SK-MEL-5 (cell line): ENCODE data around the gene HOXA10. TPM values are rescaled to one million over a fixed set of nuclear protein-coding genes. Genes with fewer than 3 reads are reported as not detected.
A peak's percentile ranks its signal among the peaks of the same experiment; 100 is the strongest.

ENCODE experiments used
- DNase-seq: peaks from one replicate; pipeline ENCODE4 v3.0.0-alpha.2; 2016; ENCODE audit warnings: low read depth, low spot score
- in situ Hi-C: cut with HindIII; loops from 2 replicates; pipeline ENCODE4 v1.10.0; 2016; ENCODE audit warnings: low sequenced_read_pairs, high pct_unique_total_duplicates, low pct_unique_long_range_greater_than_20kb
- total RNA-seq: library from RNA; depleted of rRNA; stranded (reverse); fragments of >200 nt; shearing (Covaris generic); gene quantifications from 2 replicates; pipeline ENCODE4 v1.2.3, GENCODE V29; 2014

The HOXA10 gene
- total RNA-seq, 1 experiment from 2014 or later: not detected

GRCh38 chr7:27197137-27198042 lies 23.3 kb upstream of the HOXA10 start:
- in situ Hi-C loops: no loop called here

DNA sequence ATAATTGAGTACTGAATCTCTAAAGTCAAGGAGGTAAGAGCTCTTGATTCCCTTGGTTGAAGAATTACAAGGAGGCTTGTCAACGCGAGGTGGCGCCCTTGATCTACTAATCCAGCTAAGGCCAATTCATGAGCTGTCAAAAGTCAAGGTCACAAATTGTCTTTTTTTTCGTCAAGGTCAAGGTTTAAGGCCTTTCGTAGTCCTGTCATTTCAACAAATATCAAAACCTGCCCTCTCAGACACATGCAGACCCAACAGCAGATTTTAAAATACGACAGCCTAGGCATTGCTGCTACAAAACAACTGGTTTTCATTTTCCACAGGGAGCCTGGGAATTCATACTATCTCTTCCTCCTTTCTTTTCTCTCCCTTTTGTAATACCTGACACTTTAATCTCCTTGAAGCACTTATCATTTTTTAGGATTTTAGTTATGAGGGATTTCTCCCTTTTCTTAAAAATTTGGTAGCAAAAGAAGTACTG lies 22.2 kb upstream of the HOXA10 start:
- in situ Hi-C loops: no loop called here

More at GRCh38 chr7:27197137-27198042, 23.3 kb upstream of the HOXA10 start:
- DNase-seq: no peak

DNA sequence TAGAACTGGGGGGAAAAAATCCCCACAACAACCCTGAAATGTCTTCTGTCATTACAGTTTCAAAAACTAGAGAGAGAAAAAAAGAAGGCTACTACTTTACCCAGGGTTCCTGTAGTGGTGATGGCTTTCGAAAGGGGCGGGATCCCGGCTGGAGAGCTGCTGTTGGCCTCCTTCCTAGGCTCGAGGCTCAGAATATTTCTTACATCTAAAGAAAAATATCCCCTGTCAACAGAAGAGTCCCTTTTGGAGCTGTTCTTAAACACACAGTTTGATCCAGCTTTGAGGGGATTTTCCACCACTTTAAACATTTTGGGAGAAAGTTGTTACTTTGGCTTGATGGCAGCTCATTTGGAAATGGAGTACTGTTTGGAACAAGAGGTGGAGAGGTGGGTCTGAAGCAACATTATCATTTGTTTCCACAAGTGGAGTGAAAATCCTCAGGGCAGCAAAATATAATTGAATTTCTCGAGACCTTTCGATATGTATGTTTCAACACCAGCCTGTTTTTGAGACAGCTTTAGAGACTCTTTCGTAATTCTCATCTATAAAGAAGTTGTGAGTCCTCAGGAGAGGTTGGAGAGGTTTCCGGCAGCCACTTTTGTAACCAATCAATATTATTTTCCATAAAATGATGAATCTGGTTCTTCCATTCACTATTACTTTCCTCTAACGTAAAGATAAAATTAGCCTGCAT lies 20.7 kb upstream of the HOXA10 start:
- DNase-seq: no peak
- in situ Hi-C loops: no loop called here

More for the DNA sequence above, 22.2 kb upstream of the HOXA10 start:
- DNase-seq: peak; percentile 89

DNA sequence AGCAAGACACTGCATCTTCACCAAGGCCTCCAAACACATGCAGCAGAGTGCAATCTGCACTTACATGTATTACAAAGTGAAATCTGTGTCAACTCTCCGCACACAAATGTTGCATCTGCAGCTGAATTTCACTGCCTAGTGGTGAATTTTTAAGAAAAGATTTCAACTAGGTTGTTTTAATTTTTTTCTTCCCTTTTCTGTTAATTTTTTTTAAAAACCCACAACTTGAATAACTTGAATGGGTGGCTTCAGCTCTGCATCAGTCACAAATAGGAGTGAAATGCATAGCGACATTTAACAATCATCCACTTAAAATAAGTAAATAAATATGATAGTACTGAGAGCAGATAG lies 19.9 kb upstream of the HOXA10 start:
- in situ Hi-C loops: no loop called here
- no peak for DNase-seq

- DNase-seq: no peak
- in situ Hi-C loops: no loop called here
Observed at GRCh38 chr7:27193335-27194001, 19.3 kb upstream of the HOXA10 start.

GRCh38 chr7:27192546-27193334 lies 18.6 kb upstream of the HOXA10 start:
- in situ Hi-C loops: no loop called here
- DNase-seq: no peak

DNA sequence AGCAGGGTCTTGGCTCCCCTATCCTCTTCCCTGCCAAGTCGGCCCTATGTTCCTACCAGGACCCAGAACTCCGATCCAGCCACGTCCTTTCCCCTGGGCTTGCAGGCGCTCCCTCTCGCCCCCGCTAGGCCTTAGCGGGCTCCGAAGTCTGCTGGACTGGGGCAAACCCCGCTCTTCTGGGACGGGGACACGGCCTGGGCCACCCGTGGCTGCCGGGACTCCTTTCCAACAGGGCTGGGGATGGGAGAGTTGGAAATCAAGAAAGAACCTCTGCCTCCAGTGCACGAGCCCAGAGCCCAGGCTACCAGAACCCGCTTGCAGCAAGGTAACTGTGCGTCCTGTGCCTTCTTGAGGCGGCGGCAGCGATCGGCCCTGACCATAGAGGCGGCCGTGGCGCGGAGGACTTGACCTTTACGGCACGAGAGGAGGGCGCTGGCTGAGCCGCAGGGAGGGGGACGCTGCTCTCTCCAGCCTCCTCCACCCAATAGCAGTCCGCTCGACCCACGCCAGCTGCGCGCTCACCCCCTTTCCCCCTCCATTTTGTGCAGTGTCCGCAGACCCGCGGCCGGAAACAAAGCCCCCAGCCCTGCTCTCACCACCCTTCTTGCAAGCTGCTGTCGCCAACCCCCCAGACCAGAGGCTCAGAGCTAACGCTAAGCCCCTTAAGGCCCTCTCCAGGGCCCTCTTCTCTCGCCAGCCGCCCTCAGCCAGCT lies 17.9 kb upstream of the HOXA10 start:
- in situ Hi-C loops: no loop called here
- no peak for DNase-seq

DNA sequence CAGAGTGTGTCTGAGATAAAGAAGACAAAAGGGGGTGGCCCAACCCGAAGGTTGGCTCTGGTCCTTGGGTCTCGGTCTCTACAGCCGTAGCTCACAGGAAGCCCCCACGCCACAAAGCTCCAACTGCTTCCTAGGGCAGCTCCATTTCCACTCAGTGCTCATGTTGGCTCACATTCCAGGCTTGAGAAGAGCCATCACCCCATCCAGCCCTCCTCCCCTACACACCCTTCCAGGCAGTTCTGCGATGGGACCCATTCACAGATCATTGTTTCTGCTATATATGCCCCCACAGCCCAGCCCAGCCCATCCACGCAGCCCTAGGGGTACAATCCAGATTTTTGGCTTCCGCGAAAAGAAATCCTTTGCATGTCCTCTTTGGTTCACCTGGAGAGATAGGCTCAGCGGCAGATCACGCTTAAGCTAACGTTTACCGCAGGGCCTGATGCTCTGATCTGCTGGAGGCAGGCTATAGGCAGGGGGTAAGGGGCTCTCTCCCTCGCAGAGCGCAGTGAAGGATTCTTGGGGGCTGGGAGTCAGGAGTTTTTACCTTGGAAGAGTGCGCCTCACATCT lies 17.1 kb upstream of the HOXA10 start:
- DNase-seq: no peak
- in situ Hi-C loops: no loop called here

DNA sequence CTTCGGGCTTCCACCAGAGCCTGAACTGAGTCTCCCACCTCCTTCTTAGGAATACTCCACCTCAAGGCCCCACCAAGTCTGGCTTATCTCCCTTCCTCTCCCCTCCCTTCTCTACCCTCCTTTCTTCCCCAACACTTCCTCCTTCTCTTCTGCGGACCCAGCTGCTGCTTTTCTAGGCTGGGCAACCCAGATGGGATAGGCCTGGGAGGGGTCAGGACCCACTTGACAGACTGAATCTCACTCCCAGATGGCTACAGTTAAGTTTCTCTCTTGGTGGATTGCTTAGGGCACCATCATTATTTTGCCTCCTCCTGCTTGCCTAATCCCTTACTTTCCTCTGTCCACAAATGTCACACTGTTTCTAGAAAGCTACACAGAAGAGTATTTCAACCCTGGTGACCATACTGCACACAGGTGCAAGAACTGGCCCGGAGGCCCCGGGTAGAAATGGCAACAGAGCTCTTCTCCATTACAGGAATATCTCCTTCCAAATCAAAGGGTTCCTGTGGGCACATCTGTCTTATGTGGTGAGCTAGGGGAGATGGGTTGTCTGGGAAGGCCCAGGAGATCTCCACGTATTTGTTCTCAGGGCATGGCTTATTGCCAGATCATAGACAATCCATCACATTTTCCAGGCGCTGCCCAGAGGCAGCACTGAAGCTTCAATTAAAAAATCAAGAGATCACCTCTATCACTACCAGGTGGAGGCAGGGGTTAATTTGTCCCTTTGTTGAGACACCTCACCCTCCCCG lies 16.1 kb upstream of the HOXA10 start:
- no peak for DNase-seq
- in situ Hi-C loops: no loop called here

- no peak for DNase-seq
- in situ Hi-C loops: no loop called here
Observed at GRCh38 chr7:27189295-27189996, 15.3 kb upstream of the HOXA10 start.

DNA sequence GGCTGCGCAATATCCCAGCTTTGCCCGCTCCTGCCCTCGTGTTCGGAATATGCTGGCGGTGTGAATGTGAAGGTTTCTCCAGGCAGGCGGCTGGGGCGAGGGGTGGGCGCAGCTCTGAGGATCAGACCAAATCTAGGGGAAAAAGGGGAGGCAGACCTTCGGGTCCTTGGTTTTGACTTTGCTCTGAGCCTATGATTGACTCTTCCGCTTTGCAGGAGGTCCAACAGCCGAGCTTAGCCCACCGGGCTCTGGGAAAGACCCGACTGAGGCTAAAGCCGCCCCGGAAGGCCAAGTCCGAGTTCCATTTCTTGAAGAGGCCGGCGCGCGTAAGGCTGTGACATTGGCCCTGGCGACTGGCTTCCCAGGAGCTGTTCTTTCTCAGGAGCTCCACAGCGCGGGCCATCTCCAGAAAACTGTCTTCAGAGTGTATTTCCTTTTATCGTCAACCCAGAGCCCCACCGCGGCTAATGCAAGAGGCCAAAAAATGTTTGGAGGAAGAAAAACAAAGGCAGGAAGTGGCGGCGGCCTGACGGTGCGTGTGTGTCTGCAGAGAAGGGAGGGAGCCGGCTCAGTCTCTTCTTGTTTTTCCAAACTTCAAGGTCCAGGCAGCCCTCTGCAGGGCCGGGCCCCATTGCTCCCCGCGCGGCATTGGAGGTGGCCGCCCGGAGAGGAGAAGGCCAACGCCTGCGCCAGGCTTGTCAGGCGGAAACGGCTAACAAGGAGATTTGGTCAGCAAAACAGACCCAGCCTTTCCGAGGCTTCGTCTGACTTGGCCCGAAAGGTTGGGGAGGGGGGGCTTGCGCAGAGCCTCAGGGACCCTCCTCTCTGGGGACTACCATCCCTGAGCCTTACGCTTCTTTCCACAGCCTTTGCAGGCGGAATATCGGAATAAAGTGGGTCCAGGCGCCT lies 14.5 kb upstream of the HOXA10 start:
- no peak for DNase-seq
- in situ Hi-C loops: no loop called here

GRCh38 chr7:27187475-27188385 lies 13.6 kb upstream of the HOXA10 start:
- in situ Hi-C loops: no loop called here
- no peak for DNase-seq

DNA sequence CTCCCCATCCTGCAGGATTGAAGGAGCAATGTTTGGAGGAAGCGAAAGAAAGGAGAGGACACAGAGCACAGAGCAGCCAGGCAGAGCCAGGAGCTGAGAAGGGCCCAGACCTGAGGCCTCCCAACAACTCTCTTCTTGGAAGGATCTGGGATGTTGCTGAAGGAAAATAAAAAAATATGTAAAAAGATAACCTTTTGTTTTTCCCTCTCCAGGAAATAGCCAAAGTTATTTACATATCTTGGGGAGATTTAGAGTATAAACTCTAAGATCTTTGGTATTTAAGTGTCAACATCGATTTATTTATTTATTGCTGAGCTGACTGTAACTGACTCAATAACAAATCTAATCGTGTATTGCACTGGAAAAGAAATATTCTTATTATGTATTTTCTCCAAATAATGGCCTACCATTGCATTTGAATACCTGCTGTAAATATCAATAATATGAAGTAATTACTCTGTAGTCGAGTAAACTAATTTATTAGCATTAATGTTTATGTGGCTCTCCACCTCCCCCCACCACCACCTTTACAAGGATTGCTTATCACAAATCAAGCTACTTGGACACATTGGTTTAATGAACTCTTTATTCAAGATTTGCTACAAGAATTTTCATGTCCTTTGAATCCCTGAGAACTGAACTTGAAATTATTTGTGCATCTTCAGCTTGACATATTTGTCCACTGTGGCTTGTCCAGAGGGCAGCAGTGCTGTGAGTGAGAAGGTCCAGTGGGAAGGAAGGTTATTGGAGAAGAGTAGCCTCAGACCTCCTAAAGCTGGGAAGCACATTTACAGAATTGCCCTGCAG lies 12.8 kb upstream of the HOXA10 start:
- in situ Hi-C loops: no loop called here

More for the DNA sequence above, 12.8 kb upstream of the HOXA10 start:
- no peak for DNase-seq
